HG03159 (cell line): ENCODE data around the gene DRD2.

Source experiments
- ATAC-seq: cut with Tn5 transposase; IDR thresholded peaks from one replicate; pipeline ENCODE4 v1.9.1; 2021; ENCODE audit warnings: mild to moderate bottlenecking, moderate library complexity; ENCODE audit not compliant: unreplicated experiment

Gene DRD2

DNA sequence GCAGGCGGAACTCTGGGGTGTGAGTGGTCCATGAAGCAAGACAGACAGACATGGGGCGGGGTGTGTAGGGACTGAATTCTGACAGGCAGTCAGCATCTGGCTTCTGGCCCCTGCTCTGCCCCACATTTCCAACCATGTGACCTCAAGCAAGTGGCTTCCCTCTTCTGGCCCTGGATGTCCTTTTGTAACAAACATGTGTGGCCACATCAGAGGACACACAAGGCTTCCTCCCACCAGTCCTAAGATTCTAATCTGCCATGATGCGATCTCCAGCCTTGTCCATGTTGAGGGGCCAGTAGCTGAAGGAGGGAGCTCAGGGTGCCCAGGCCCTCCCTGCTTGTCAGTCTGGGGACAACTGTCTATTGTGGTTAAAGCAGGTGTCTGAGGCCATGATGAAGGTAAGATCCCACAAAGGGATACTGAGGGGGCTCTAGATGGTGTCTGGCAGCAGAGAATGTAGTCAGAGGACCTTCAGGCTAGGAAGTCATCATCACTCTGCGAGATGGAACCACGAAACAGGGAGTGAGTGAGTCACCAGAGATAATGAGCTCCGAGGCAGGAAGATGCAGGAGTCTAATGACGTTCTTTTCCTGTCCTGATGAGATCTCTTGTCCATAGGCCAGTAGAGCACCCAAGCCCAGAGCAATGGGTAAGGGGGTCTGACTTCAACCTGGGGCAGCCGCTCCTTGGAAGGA, 27.4 kb downstream of the DRD2 start:
- ATAC-seq: no peak

DNA sequence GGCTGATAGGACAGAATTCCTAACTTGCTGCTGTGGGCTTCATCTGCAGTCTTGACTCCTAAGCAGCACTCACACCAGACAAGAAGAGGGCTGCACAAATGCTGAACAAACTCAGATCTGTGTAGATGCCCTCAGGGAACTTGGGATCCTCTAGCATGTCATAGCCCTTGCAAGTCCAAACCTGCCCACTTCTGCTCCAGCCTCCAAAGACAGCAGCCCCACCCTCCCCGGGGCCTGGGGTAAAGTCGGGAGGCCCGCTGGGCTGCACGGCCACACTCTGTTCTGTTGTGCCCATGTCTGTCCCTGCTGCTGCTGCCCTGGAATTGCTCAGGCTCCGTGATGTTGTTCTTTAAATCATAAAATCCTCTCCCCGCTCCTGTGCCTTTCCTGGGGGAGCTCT, 28.3 kb downstream of the DRD2 start:
- no peak for ATAC-seq

DNA sequence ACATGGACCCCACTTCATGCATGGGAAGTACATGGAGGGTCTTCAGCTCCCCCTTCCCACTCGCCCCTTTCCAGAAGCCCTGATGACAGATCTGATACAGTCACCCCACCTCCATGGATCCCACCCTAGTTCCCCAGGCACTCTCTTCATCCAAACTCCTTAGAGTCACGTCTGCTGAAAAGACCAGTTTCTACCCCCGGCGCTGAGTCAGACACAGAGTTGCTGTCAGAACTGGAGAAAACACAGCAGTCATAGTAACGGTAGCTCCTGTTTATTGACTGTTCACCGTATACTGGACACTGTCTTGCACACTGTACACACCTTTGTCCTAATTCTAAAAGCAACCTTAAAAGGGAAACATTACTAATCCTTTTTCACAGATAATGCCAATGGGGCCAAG, 29.1 kb downstream of the DRD2 start:
- no peak for ATAC-seq

DNA sequence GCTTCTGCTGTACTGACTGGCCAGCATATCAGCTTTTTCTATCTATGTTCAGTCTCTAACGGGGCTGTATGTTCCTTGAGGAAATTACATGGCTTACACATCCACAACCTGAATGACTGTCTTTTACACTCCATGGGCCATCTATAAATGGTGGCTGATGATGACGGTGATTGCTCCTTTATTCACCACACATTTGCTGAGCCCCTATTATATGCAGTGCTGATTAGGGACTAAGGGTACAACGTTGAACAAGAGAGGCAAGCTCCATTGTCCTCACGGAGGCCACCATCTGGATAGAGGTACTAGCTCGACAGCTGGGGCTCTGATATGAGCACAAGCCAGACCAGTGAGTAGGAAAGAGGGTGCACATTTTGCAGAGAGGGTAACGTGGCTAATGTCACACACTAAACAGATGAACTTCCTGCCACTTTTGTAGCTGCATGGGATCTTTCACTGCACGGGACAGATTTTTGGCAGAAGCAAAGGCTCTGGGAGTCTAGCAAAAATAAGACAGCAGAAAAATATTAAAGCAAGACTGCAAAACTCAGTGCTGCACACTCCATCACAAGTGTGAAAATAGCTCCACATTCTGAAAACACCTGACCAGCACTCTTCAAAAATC, 30.6 kb downstream of the DRD2 start:
- no peak for ATAC-seq

DNA sequence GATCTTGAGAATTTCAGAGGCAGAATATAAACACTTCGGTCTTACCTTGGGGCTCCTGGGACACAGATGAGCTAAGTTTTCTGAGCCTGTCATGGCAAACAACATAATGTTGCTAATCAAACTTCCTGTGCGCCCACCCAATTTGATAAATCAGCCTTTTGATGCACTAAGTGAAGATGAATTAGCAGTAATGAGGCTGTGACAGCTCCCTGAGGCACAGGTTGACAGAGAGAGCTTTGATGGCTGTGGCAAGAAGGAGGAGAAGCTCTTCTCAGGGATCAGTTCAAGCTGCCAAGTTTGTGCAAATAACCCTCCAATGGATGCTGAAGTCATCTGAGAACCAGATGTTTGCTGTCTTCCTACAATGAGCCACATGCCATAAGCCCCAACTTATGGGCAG, 34.4 kb downstream of the DRD2 start:
- ATAC-seq: no peak

DNA sequence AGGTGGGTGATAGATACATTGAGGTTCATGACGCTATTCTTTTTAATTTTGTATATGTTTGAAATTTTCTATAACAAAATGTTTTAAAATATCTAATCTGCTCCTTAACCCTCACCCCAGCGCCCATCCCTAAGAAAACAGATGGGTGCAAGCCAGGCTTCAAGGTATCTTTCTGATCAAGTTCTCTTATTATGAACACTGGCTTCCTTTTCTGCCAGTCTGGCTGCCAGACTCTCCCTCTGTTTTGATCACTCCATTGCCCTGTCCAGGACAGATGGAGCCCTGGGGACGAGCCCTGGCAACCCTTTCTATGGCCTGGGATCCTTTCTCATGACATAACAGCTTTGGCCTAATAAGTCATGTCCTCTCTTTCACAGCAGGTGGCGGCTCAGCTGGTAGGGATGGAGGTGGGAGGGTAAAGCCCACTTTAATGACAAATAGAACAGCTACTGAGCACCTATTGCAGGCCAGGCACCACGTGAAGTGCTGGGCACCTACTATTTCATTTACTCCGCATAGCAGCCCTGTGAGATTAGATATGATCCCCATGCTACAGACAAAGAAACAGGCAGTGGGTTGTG, 38.4 kb downstream of the DRD2 start:
- no peak for ATAC-seq

DNA sequence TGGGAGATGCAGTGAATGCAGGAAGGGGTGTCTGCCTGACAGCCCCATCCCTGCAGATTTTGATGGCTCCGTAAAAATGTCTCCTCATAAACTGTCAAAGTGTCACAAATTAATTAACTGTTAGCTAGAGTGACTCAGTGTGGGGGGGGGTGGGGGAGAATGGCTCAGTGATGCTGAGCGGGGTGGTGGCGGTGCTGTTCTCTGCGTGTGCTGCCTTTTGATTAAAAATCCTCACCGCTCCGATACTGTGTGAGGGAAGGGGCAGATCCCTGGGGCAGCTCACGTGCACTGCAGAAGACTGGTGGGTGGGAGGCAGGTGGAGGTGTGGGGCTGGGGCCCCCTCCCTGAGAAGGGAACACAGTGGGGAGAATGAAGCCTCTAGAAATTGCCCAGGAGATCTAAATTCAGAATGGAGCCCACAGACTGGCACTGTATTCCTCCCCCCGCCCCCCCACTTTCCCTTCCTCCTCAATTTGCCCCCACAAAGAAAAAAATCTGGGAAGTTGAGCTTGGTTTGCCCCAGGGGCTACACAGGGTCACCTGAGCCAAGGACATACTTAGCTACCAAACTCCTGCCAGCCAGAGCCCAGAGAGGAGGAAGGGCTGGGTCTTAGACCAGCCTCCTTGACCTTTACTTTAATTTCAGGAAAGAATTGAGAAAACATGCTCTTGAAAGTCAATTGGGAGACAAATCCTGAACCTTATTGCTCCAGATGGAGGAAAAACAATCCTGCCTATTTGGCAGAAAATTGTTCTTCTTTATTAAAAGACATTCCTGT, 39.8 kb downstream of the DRD2 start:
- no peak for ATAC-seq

DNA sequence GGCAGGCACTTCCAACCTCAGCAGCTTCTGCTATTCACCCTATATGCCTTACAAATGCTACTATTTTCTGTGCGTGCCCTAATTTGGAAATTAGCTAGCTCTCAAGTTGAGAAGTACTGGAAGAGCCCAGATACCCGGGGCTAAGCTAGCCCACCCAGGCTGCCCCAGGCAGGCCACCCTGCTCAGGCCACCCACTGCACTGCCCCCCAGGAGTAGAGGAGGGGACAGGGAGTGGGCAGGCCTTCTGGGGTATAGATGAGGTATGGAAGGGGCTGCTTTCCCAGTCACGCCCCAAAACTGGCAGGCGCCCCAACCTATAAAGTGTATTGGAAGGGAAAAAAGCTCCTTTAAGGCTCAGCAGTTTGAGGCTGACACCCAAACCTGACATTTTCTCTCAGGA, 43.5 kb downstream of the DRD2 start:
- ATAC-seq: no peak

DNA sequence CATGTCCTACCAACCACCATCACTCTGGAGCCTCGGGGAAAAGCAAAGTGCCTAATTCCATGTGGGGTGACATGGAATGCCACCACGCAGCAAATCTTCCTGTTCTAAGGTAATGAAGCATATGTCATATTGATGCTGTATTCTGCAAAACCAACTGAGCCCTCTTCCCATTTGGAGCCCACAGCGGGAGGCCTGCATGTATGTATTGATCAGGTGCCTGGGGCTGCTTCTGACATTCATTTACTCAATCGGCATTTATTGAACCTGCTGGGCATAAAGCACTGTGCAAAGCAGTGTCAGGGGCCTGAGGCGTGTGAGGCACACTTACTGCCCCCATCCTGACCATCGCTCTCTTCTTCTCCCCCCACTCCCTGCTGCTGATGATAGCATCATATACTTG, 48.5 kb downstream of the DRD2 start:
- ATAC-seq: no peak

DNA sequence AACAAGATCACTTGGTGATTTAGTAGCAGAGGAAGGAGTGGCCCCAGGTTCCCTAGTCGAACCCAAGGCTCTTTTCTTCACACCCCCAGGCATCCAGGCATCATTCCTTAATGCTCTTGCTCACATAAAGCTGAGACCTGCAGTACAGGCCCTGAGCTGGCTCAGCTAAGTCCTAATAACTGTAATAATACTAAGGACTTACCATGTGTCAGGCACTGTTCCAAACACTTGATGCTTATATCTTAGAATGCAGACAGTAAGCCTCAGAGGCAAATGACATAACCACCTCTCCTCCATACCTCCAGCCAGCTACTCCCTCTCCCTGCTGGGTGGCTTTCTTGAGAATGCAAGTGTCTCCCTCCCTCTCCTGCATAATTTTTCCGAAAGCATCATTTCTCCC, 54.4 kb downstream of the DRD2 start:
- no peak for ATAC-seq

DNA sequence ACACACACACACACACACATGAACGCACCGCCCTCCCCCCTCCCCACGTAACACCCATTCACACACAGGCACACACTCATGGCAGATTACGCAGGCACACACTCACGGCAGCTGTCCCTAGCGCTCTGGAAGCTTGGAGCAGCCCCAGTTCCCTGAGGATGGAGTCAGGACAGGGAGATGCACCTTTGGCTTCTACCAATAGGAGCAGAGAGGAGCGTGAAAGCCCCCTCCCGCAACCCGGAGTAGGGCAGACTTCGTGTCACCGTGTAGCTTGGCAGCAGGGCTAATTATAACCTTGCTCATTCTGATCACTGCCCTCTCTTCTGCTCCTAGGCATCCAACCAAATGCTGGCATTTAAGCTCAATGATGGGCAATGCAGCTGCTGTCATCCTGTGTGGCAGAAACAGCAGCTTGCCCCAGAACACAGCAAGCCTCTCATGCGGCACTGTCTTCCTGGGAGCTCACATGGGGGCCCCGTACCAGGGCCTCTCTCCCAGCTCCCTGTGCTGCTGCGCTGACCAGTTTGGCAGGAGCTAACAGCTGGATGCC, 55.7 kb downstream of the DRD2 start:
- ATAC-seq: no peak

DNA sequence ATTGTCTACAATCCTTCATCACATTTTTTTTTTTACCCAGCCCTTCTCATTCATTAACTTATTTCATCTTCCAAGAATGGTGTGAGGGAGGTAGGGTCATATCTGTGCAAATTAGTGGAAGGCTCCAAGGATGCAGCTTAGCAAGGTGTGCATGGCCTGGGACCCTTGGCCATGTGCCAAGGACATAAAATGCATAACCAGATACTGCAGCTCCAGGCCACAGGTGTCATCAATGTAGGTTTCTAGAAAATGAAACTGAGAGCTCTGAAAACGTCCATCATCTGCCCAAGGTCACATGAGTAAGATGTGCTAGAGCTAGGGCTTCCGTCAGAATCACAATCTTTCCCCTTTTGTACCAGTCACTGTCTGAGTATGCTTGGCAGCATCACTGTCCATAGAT, 57.8 kb downstream of the DRD2 start:
- no peak for ATAC-seq

DNA sequence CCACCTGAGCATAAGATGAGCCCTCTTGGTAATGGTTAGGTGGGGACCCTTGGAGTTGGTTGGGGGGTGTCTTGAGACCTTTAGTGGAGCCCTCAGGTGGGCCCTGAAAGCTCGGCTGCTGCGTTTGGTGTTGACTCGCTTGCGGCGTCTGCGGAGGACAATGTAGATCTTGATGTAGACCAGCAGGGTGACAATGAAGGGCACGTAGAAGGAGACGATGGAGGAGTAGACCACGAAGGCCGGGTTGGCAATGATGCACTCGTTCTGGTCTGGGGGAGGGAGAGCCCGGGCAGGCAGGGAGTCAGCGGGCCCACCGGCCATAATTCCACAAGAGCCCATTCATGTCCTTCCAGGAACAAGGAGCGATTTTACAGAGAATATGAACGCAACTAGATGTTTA, 59.9 kb downstream of the DRD2 start:
- ATAC-seq: no peak

DNA sequence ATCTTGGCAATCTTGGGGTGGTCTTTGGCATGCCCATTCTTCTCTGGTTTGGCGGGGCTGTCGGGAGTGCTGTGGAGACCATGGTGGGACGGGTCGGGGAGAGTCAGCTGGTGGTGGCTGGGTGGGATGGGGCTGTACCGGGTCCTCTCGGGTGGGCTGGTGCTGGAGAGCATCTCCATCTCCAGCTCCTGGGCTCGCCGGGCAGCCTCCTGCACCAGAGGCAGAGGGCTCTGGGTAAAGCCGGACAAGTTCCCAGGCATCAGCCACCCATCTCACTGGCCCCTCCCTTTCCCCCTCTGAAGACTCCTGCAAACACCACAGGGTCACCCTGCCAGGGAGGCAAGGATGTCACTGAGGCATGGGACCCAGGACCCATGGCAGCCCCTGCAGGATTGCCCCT, 62.5 kb downstream of the DRD2 start:
- no peak for ATAC-seq

DNA sequence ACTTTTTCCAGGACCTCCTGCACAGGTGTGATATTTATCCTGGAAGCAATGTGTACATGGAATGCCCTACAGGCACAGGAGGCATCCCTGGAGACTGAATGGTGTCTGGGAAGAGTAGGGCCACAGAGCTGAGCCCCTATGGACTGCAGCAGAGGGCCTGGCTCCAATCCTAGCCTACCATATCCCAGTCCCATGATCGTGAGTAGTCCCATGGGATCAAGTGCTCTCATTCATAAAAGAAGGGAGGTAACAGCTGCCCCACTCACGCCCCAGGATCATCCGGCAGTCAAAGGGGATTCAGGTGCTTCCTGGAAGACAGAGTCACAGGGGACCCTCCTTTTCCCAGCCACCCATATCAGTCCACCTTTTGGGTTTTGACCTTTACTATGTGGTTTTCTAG, 63.7 kb downstream of the DRD2 start:
- no peak for ATAC-seq

DNA sequence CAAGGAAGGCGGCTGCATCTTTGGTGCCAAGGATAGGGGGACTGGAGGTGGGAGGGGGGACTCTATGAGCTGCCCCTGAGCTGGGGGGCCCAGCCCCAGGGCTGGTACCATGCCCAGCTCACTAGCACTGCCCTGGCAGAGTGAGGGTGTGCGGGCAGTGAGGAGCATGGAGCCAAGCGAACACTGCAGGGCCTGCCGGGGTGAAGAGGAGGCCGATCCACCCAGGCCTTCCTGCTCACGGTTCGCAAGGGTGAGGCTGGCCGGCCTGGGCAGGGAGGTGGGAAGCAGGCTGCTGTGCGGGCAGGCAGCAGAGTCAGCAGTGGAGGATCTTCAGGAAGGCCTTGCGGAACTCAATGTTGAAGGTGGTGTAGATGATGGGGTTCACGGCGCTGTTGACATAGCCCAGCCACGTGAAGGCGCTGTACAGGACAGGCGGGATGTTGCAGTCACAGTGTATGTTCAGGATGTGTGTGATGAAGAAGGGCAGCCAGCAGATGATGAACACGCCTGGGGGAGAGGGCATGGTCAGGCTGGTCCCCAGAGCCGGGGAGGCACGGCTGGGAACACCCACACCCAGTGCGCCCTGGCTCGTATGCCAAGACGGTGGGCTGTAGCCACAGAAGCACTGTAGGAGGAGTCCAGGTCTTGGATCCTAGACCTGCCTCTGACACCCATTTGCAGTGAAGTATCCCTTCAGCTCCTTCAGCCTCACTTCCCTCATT, 64.6 kb downstream of the DRD2 start:
- no peak for ATAC-seq

DNA sequence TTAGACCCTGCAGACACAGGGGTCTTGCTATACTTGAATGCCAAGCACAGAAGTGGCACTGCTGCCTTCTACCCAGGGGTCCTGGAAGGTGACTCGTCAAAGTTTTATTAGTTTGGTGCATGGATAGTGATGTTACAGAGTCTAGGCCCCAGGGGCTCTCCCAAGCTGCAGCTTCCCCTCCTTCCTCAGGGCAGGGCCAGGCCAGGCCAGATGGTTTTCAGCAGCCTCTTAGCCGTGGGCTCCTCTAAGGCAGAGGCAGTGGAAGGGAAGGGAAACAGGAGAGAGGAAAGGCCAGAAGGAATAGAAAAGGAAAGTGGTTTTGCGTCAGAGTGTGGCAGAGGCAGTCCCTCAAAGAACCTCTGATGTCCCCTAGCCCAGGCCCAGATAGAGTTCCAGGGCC, 65.7 kb downstream of the DRD2 start:
- no peak for ATAC-seq

DNA sequence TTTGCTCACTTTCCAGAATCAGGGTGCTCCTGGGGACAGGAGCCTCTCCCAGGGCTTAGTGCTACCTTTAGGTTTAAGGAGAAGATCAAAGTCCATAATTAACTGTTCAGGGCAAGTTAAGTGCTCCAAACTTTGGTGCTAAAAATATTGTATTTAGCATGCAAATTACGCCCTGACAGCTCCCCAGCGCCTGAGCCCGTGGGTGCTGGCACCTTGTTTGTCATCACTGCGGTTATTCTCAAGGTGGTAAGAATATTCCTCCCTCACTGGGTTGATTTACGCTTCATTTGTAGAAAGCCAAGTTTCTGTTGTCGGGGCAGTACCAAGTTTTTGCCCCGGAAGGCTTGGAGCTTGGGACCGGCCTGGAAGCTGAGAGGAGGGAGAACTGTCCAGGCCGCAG, 66.3 kb downstream of the DRD2 start:
- ATAC-seq: no peak

DNA sequence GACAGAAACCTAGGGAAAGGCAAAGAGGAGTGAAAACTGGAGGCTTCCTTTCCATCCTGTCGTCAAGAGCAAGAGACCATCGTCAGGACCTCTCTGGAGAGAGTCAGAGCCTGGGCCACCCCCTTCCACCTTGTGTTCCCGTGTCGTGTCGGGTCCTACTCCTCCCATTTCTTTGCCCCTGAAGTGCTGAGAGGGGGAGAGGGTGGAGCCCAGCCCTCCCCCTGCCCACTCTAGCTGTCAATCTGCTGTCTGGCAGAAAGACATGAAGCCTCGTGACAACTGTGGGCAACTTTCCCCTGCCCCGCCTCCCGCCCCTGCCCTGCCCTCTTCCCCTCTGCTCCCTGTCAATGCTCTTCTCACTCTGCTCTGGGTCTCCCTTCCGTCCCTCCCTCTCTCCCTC, 67.0 kb downstream of the DRD2 start:
- ATAC-seq: no peak

DNA sequence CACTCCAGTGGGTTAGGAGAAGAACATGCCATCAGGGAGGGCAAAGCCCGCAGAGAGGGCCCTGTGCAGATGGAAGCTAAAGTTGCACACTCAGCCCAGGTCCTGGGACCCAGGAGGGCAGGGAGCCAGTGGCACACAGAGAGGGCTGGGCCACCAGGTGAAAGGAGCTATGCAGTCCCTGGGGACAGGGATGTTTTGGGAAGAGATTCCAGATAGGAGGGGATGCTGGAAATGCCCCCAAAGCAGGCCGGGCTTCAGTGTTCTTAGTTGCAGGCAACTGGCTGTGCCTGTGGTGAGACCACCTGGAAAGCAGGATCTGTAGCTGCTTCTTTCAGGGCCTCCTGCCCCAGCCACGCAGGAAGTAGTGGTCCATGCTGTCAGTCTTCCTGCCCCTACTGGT, 68.0 kb downstream of the DRD2 start:
- no peak for ATAC-seq
